DLD1 (cell line): Measurements from ENCODE around the gene EEF2KMT.
"Not testable (repeated sequence)": the region's sequence is repeated elsewhere in the genome, so short reads cannot be mapped to it uniquely, and the experiment has no call there.

Experiments used
- in situ Hi-C: cut with HindIII; loops from 2 replicates; pipeline ENCODE4 v1.10.0; 2017; ENCODE audit warnings: low sequenced_read_pairs

Gene EEF2KMT

GRCh38 chr16:5097470-5098220, at the start of gene EEF2KMT:
TSS of gene EEF2KMT (minus strand) at chr16:5097795. CDS start at chr16:5097739, 56 bp downstream.
- in situ Hi-C loops = not testable (repeated sequence)

- in situ Hi-C loops = not testable (repeated sequence)
These were observed 47.0 kb upstream of the EEF2KMT start for GRCh38 chr16:5144621-5144956.

GRCh38 chr16:5143761-5144620, 46.4 kb upstream of the EEF2KMT start:
- in situ Hi-C loops = no loop called here

GRCh38 chr16:5140151-5140550, 42.6 kb upstream of the EEF2KMT start:
- in situ Hi-C loops = not testable (repeated sequence)

GRCh38 chr16:5134739-5135452, 37.3 kb upstream of the EEF2KMT start:
- in situ Hi-C loops = not testable (repeated sequence)

GRCh38 chr16:5132915-5133600, 35.5 kb upstream of the EEF2KMT start:
- in situ Hi-C loops = not testable (repeated sequence)

- in situ Hi-C loops = not testable (repeated sequence)
These were observed 33.9 kb upstream of the EEF2KMT start for GRCh38 chr16:5131467-5132004.

- in situ Hi-C loops = not testable (repeated sequence)
These were observed 19.9 kb upstream of the EEF2KMT start for GRCh38 chr16:5117300-5118087.

- in situ Hi-C loops = not testable (repeated sequence)
These were observed 19.2 kb upstream of the EEF2KMT start for GRCh38 chr16:5116780-5117295.

GRCh38 chr16:5110933-5111332, 13.3 kb upstream of the EEF2KMT start:
- in situ Hi-C loops = not testable (repeated sequence)

- in situ Hi-C loops = no loop called here
These were observed 11.0 kb upstream of the EEF2KMT start for GRCh38 chr16:5108505-5109158.

- in situ Hi-C loops = not testable (repeated sequence)
These were observed 7.4 kb upstream of the EEF2KMT start for GRCh38 chr16:5105039-5105438.

- in situ Hi-C loops = not testable (repeated sequence)
These were observed 5.9 kb upstream of the EEF2KMT start for GRCh38 chr16:5103296-5104032.

GRCh38 chr16:5099174-5099573, 1.6 kb upstream of the EEF2KMT start:
- in situ Hi-C loops = not testable (repeated sequence)

- in situ Hi-C loops = not testable (repeated sequence)
These were observed 895 bp upstream of the EEF2KMT start for GRCh38 chr16:5098221-5099159.

- in situ Hi-C loops = not testable (repeated sequence)
These were observed 530 bp downstream of the EEF2KMT start for GRCh38 chr16:5097061-5097469.

- in situ Hi-C loops = not testable (repeated sequence)
These were observed 1.0 kb downstream of the EEF2KMT start for GRCh38 chr16:5096437-5097060.
